OCI-LY1 (cell line): Measurements from ENCODE around the gene SHROOM1.
A peak's percentile ranks its signal among the peaks of the same experiment; 100 is the strongest.

Experiments
- H2AFZ ChIP-seq: fragments of 200-600 bp; sonication (generic), shearing (Covaris generic); 2 replicates; pipeline ENCODE4 v1.6.0; 2014; ENCODE audit warnings: antibody characterized with exemption, mild to moderate bottlenecking, low read length
- H3F3A ChIP-seq: fragments of 200-600 bp; sonication (generic), shearing (Covaris generic); 2 replicates; pipeline ENCODE4 v1.6.0; 2014; ENCODE audit warnings: mild to moderate bottlenecking, antibody characterized with exemption, low read length, moderate library complexity; ENCODE audit not compliant: insufficient read depth
- H3K27ac ChIP-seq: fragments of 200-600 bp; sonication (generic); 2 replicates; pipeline ENCODE4 v1.5.1; 2014; ENCODE audit warnings: low read length, mixed run types, mild to moderate bottlenecking, low read depth; ENCODE audit not compliant: poor library complexity, severe bottlenecking
- H3K27me3 ChIP-seq: fragments of 200-600 bp; sonication (generic); 2 replicates; pipeline ENCODE4 v1.6.0; 2014; ENCODE audit warnings: antibody characterized with exemption, mild to moderate bottlenecking, low read length, moderate library complexity; ENCODE audit not compliant: insufficient read depth
- H3K36me3 ChIP-seq: fragments of 200-600 bp; sonication (generic); 2 replicates; pipeline ENCODE4 v1.6.1; 2014; ENCODE audit warnings: mild to moderate bottlenecking, antibody characterized with exemption, low read length, moderate library complexity, mixed read lengths; ENCODE audit not compliant: insufficient read depth
- H3K4me1 ChIP-seq: fragments of 200-600 bp; sonication (generic); 2 replicates; pipeline ENCODE4 v1.5.1; 2014; ENCODE audit warnings: mild to moderate bottlenecking, low read length, moderate library complexity; ENCODE audit not compliant: insufficient read depth, severe bottlenecking
- H3K4me2 ChIP-seq: fragments of 200-600 bp; sonication (generic), shearing (Covaris generic); 2 replicates; pipeline ENCODE4 v1.6.1; 2014; ENCODE audit warnings: low read length
- H3K4me3 ChIP-seq: fragments of 200-600 bp; sonication (generic); 2 replicates; pipeline ENCODE4 v1.5.1; 2014; ENCODE audit warnings: low read length, low read depth, mild to moderate bottlenecking, mixed read lengths; ENCODE audit not compliant: poor library complexity, severe bottlenecking
- H3K79me2 ChIP-seq: fragments of 200-600 bp; shearing (Covaris generic); 2 replicates; pipeline ENCODE4 v1.6.1; 2016; ENCODE audit warnings: mixed run types, low read length, mixed read lengths; ENCODE audit not compliant: insufficient read depth
- H3K9ac ChIP-seq: fragments of 200-600 bp; sonication (generic), shearing (Covaris generic); 2 replicates; pipeline ENCODE4 v1.6.1; 2014; ENCODE audit warnings: mild to moderate bottlenecking, low read length, mixed read lengths
- H3K9me2 ChIP-seq: fragments of 200-600 bp; sonication (generic), shearing (Covaris generic); 2 replicates; pipeline ENCODE4 v1.6.1; 2014; ENCODE audit warnings: low read depth, mild to moderate bottlenecking, low read length, mixed read lengths
- H3K9me3 ChIP-seq: fragments of 200-600 bp; shearing (Covaris generic); 2 replicates; pipeline ENCODE4 v1.6.1; 2014; ENCODE audit warnings: low read length, mixed read lengths
- H4K20me1 ChIP-seq: fragments of 200-600 bp; sonication (generic), shearing (Covaris generic); 2 replicates; pipeline ENCODE4 v1.6.0; 2016; ENCODE audit warnings: mild to moderate bottlenecking, low read length; ENCODE audit not compliant: insufficient read depth
- EZH2 ChIP-seq: fragments of 200-600 bp; sonication (generic), shearing (Covaris generic); IDR thresholded peaks from 2 replicates; pipeline ENCODE4 v1.8.0; 2017; ENCODE audit warnings: borderline replicate concordance, mixed run types, mild to moderate bottlenecking, antibody characterized with exemption, low read length, moderate library complexity, mixed read lengths
- TF ChIP-seq, protein P1 (sequence below): fragments of 200-600 bp; sonication (generic), shearing (Covaris generic); IDR thresholded peaks from 2 replicates; pipeline ENCODE4 v1.5.1; 2017; ENCODE audit warnings: mild to moderate bottlenecking, antibody characterized with exemption, low read length, moderate library complexity, mixed read lengths

Gene SHROOM1

DNA sequence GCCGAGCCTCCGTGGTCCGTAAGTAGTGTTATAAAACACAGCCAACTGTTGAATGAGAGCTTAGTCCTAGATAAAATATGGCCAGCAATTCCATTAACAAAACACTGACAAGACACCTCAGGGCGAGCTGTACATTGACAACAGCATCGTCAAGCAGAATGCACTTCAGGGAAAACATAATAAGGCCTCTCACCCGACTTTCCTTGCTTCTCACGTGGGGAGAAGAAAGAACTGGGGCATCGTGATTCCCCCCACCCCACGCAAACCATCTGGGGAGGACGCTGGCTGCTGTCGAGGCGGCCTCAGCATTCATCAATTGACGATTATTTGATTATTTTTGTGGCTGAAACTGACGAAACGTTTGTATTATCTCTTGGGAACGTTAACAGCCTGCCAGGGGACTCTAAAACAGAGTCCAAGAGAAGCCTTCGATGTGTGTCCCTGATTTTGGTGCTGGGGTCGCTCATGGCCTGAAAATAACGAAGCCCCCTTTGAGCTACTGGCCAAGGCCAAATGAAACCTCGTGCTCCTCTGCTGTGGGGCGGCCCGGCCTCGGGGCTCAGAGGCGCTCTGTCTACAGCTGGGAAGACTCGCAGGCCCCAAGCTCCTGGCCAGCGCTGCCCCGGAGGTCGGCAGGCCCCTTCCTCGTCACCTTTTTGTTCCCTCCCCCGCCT, 35.4 kb upstream of the SHROOM1 start:
- H3F3A ChIP-seq: no peaks in the 10 kb centered on the region
- H3K79me2 ChIP-seq: 0 out of 2 replicates have a peak, but pooled peaks cover 5% of the 10 kb centered on the region
- H3K27ac ChIP-seq: no peak overlapping the region
- no peaks in the 10 kb centered on the region for H4K20me1 ChIP-seq
- H3K27me3 ChIP-seq: no peaks in the 10 kb centered on the region
- H3K4me3 ChIP-seq: peak overlapping the region; percentile 93
- H3K4me1 ChIP-seq: peaks cover 15% of the 10 kb centered on the region
- TF ChIP-seq EZH2: no peak
- TF ChIP-seq, protein P1, sequence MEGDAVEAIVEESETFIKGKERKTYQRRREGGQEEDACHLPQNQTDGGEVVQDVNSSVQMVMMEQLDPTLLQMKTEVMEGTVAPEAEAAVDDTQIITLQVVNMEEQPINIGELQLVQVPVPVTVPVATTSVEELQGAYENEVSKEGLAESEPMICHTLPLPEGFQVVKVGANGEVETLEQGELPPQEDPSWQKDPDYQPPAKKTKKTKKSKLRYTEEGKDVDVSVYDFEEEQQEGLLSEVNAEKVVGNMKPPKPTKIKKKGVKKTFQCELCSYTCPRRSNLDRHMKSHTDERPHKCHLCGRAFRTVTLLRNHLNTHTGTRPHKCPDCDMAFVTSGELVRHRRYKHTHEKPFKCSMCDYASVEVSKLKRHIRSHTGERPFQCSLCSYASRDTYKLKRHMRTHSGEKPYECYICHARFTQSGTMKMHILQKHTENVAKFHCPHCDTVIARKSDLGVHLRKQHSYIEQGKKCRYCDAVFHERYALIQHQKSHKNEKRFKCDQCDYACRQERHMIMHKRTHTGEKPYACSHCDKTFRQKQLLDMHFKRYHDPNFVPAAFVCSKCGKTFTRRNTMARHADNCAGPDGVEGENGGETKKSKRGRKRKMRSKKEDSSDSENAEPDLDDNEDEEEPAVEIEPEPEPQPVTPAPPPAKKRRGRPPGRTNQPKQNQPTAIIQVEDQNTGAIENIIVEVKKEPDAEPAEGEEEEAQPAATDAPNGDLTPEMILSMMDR: no peak
- H2AFZ ChIP-seq: peak overlapping the region; percentile 42; the same call in 1 of the 2 replicates
- no peaks in the 10 kb centered on the region for H3K9me2 ChIP-seq
- no peaks in the 10 kb centered on the region for H3K9me3 ChIP-seq
- peaks cover 26% of the 10 kb centered on the region for H3K36me3 ChIP-seq
- peak overlapping the region; percentile 91 for H3K9ac ChIP-seq
- peak overlapping the region; percentile 81 for H3K4me2 ChIP-seq

DNA sequence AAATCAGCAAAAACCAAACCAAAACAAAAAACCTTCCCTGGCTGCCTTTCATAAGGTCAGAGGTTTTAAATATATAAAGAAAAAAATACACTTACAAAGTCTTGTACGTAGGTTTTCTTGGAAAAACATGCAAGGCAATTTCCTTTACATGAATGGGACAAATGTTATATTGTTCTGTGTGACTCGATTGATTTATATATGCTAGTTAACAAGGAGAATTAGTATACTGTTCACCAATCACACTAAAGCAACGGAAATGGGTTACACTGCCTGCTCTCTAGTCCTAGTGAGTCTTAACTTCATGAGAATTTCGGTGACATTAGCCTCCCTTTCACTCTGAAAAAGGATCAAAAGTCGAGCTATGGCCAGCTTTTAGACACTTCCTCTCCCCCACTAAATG, 30.3 kb upstream of the SHROOM1 start:
- H3K9me2 ChIP-seq: no peaks in the 10 kb centered on the region
- H2AFZ ChIP-seq: no peak overlapping the region
- no peak overlapping the region for H3K27ac ChIP-seq
- H3K4me2 ChIP-seq: no peak overlapping the region
- H3K9ac ChIP-seq: no peak overlapping the region
- TF ChIP-seq, protein P1: no peak
- no peak for TF ChIP-seq EZH2
- H3K4me1 ChIP-seq: peaks cover 4% of the 10 kb centered on the region
- H3F3A ChIP-seq: no peaks in the 10 kb centered on the region
- no peaks in the 10 kb centered on the region for H3K36me3 ChIP-seq
- H4K20me1 ChIP-seq: no peaks in the 10 kb centered on the region
- H3K9me3 ChIP-seq: no peaks in the 10 kb centered on the region
- H3K4me3 ChIP-seq: no peak overlapping the region
- H3K79me2 ChIP-seq: no peaks in the 10 kb centered on the region
- H3K27me3 ChIP-seq: no peaks in the 10 kb centered on the region; the same call in 1 of the 2 replicates

GRCh38 chr5:132859889-132860437, 29.5 kb upstream of the SHROOM1 start:
- no peaks in the 10 kb centered on the region for H3K4me1 ChIP-seq
- no peaks in the 10 kb centered on the region for H3K9me3 ChIP-seq
- H2AFZ ChIP-seq: no peak overlapping the region
- no peaks in the 10 kb centered on the region for H3K79me2 ChIP-seq
- no peak overlapping the region for H3K27ac ChIP-seq
- H3F3A ChIP-seq: no peaks in the 10 kb centered on the region
- H3K9me2 ChIP-seq: no peaks in the 10 kb centered on the region
- no peaks in the 10 kb centered on the region; the same call in 1 of the 2 replicates for H3K27me3 ChIP-seq
- TF ChIP-seq, protein P1: no peak
- TF ChIP-seq EZH2: no peak
- H3K4me2 ChIP-seq: no peak overlapping the region
- H3K36me3 ChIP-seq: no peaks in the 10 kb centered on the region
- H3K4me3 ChIP-seq: no peak overlapping the region
- no peaks in the 10 kb centered on the region for H4K20me1 ChIP-seq
- H3K9ac ChIP-seq: no peak overlapping the region
